Measurements from ENCODE around the gene RPL36AL.
"Not testable (repeated sequence)": the region's sequence is repeated elsewhere in the genome, so short reads cannot be mapped to it uniquely, and the experiment has no call there.

RPL36AL gene

DNA sequence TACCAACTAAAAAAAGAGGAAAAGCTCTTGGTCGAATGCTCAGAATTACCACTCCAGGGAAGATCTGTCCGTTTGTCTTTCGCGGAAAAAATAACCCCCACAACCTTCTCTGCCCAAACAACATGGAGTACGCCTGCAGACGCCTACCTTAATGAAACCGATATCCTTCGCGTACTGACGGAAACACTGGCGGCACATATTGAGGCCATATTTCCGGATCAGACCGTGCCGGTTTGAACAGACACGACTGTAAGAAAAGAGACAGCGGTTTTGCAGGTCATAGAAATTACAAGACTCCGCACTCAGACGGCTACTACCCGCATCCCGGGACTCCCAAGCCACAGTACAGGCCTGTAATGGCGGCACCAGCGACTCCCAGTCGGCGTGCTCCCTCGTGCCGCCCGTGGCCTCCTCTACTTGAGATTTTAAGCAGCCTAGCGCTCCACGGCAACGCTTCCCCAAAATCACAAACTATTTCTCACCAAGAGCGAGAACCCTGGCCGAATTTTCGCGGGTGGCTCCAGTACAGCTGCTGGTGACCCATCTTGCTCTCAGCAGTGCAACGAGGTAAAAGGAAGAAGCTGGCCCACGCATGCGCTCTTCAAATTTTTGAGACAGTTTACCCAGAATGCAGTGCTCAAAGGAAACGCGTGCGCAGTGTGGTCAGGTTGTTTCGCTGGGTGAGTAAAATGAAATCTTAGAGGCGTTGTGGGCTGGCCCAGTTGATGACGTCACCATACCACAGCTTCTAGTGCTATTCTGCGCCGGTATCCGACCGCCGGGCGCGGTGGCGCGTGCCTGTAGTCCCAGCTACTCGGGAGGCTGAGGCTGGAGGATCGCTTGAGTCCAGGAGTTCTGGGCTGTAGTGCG, 34.4 kb downstream of the RPL36AL start, which contains the start of gene RPS29:
RPS29 (minus strand) TSS at position 578 of the 870 bp plus-strand sequence; CDS start at position 544, 34 bp downstream.
- TF ChIP-seq CTCF (IDR thresholded peaks at IDR 0.05; ENCODE audit: low read depth, low read length, missing control alignments), result no peak
- peak; percentile 99 for DNase-seq (ENCODE audit: low read depth)
- H3K4me3 ChIP-seq (ENCODE audit: low read depth, low read length), result peak within 1 kb of the TSS; percentile 70

DNA sequence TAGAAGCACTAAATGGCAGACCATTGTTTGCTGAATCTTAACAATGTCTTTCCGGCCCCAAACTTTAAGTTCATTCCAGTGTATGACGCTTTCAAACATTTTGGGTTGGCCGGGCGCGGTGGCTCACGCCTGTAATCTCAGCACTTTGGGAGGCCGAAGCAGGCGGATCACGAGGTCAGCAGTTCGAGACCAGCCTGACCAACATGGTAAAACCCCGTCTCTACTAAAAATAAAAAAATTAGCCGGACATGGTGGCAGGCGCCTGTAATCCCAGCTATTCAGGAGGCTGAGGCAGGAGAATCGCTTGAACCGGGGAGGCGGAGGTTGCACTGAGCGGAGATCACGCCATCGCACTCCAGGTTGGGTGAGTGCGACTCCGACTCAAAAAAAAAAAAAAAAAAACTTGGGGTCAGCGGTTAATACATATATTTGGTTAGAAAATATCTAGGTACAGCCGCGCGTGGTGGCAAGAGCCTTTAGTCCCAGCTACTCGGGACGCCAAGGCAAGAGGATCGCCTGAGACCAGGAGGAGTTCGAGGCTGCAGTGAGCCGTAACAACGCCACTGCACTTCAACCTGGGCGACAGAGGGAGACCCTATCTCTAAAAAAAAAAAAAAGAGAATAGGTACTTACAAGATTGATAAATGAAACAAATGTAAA, 35.3 kb downstream of the RPL36AL start:
- H3K4me3 ChIP-seq (ENCODE audit: low read depth, low read length), result peak overlapping the region; percentile 70
- DNase-seq (ENCODE audit: low read depth), result not testable (repeated sequence)

- no peak for DNase-seq (ENCODE audit: low read depth)
- peak overlapping the region; percentile 70 for H3K4me3 ChIP-seq (ENCODE audit: low read depth, low read length)
- no peak for TF ChIP-seq CTCF (IDR thresholded peaks at IDR 0.05; ENCODE audit: low read depth, low read length, missing control alignments)
These were observed 36.4 kb downstream of the RPL36AL start for GRCh38 chr14:49584058-49584457.

DNA sequence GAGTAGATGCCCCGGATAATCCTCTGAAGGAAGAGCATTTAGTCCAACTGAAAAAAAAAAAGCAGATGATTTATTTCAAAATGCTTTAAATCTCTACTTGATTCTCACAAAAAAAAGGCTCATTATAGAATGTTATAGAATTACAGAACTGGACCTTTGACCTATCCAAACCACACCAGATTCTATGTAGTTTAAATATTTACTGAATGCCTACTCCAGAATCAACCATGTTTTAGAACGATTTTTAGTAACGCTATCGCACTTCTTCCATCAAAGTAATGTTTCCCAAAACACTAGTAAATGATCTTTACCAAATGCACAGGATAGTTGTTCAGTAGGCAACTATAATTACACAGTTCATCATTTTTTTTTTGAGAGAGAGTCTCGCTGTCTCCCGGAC, 36.8 kb downstream of the RPL36AL start:
- no peak for DNase-seq (ENCODE audit: low read depth)
- TF ChIP-seq CTCF (IDR thresholded peaks at IDR 0.05; ENCODE audit: low read depth, low read length, missing control alignments), result no peak
- peak overlapping the region; percentile 70 for H3K4me3 ChIP-seq (ENCODE audit: low read depth, low read length)

DNA sequence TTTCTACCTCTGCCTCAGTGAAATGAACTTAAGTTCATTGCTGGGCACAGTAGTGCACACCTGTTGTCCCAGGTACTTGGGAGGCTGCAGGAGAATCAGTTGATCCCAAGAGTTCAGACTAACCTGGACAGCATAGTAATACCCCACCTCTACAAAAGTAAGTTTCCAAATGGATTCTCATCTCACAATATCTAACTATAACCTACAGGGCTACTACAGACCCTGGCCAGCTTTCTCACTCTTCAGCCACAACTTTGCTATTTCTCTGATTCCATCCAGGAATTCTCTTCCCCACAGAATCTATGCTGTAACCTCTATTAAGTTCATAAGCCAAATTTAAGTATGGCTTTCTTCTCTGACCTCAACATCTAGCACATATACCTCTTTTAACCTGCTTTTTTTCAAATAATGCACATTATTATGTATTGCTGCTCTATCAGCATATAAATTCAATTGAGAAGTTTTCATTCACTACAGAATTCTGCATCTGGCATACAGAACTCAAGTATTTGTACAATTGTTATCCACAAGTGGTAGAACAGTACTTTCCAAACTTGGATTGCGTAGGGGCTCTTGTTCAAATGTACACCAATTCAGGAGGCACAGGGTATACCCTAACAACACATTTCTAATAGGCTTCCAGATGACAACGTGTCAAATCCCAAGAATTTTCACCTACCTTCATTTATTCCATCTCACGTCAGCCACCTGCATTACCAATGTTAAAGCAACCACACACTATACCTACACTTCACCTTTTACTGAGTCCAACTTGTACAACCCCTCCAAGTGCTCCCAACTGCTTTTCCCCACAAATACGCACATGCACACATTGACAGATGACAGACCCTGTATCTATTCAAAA, 38.1 kb downstream of the RPL36AL start:
- H3K4me3 ChIP-seq (ENCODE audit: low read depth, low read length), result no peak overlapping the region
- no peak for TF ChIP-seq CTCF (IDR thresholded peaks at IDR 0.05; ENCODE audit: low read depth, low read length, missing control alignments)
- DNase-seq (ENCODE audit: low read depth), result no peak

DNA sequence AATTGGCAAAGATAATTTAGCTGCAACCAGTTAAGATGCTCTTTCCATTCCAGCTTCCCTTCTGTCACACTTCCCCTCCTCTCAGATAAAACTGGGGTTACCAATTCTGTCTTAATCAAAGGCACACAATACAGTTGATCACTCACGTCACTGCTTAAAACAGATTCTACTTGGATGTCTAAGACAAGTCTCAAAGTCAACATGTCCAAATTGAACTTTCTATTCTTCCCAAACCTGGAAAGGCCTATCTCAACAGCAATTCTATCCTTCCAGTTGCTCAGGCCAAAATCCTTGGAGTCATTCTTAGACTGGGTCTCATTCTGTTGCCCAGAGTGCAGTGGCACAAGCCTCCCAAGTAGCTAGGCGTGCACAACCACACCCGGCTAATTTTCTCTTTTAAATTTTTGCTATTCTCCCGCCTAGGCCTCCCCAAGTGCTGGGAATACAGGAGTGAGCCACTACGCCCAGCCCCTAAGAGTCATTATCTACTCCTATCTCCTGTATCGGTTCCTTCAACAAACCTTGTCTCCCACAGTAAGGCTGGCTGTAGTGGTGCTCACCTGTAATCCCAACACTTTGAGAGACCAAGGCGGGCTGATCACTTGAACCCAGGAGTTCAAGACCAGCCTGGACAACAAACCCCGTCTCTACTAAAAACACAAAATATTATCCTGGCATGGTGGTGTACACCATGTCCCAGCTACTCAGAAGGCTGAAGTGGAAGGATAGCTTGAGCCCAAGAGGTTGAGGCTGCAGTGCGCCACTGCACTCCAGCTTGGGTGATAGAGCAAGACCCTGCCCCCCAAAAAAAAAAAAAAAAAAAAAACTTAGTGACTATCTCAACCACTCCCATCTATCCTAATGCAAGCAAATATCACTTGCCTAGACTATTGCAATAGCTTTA, 39.0 kb downstream of the RPL36AL start:
- H3K4me3 ChIP-seq (ENCODE audit: low read depth, low read length), result no peak overlapping the region
- TF ChIP-seq CTCF (IDR thresholded peaks at IDR 0.05; ENCODE audit: low read depth, low read length, missing control alignments), result no peak
- no peak for DNase-seq (ENCODE audit: low read depth)

Measured in GM12864 (cell line).